ENCODE results near the gene WFDC2. TPM values are rescaled to one million over a fixed set of nuclear protein-coding genes. Genes with fewer than 3 reads are reported as not detected.

WFDC2 gene, protein sequence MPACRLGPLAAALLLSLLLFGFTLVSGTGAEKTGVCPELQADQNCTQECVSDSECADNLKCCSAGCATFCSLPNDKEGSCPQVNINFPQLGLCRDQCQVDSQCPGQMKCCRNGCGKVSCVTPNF
- 27.2 and 28.0 TPM in 2 replicates for total RNA-seq (2014; rRNA removed; shearing (Covaris generic))
- 155 and 161 TPM in 2 replicates for polyA plus RNA-seq (2016; fragmentation: Nextera tagmentation; extraction: Ambion mirVana)
- long read RNA-seq, transcript WFDC2-204 (4 exons, 614 nt) = major isoform, 21 of 26 reads
- long read RNA-seq, partial matches to known transcripts = 2 of 26 reads
- long read RNA-seq, other reads (novel, unspliced or antisense) = 0 of 26 reads

DNA sequence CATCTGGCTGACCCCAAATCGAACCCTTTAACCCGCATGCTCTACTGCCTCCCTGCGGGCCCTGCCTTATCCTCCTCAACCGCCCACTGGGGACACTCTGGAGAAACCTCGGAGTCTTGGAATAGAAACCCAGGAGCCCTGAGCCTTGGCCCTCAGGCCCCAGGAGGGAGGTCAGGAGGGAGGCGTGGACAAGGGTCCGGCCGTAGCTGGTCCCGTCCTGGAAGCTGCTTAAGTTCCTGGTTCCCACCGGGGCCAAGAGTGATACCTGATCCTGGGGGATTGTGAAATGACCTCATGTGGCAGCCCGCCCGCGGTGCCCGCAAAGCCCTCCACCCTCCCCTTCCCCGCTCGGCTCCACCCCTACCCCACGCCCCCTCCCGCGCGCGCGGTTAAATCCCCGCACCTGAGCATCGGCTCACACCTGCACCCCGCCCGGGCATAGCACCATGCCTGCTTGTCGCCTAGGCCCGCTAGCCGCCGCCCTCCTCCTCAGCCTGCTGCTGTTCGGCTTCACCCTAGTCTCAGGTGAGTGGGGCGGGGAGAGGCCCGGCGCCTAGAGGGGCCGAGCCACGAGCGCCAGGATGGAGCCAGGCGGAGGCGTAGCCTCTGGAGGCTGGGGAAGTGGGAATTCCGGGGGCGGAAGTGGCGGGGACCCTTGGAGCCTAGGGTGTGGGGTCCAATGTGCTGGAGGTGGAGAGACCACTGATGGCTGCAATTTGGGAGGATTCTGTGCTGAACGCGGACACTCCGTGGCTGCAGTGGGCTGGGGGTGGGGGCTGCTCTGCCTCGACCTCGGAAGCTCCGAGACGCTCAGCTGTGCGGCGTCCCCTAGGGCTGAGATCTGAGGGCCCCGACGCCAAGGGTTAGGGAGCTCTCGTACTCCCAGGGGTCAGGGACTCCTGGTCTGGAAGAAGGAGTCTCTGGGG lies at the start of gene WFDC2:
Gene WFDC2 (plus strand): TSS at position 418 of the 926 bp plus-strand sequence. CDS start 29 bp downstream, at position 447.
- H4K20me1 ChIP-seq (replicated peaks; ENCODE audit: insufficient read depth) = no peaks in the 10 kb centered on the region; the same call in 1 of the 2 replicates
- peak within 1 kb of the TSS; percentile 85 for H3K4me3 ChIP-seq
- H2AFZ ChIP-seq = peak within 1 kb of the TSS; percentile 96
- peaks cover 4% of the 10 kb centered on the region for H3F3A ChIP-seq (replicated peaks; ENCODE audit: low read depth)
- Mint-ChIP-seq H3K27me3 (ENCODE audit: insufficient read depth, low read depth, poor library complexity) (peaks cover 24% of the 10 kb centered on the region), H3K9me3 (peaks cover 2% of the 10 kb centered on the region; the same call in 2 of the 3 replicates), H3K4me3 (peak within 1 kb of the TSS; percentile 80), H3K27ac (no peak within 1 kb of the TSS), H3K36me3 (ENCODE audit: low read depth) (peaks cover 20% of the 10 kb centered on the region), H3K4me1 (peaks cover 34% of the 10 kb centered on the region)
- DNase-seq (ENCODE audit: low spot score) = peak; percentile 82
- H3K27ac ChIP-seq (ENCODE audit: low read depth) = peak within 1 kb of the TSS; percentile 32; the same call in 1 of the 2 replicates
- H3K36me3 ChIP-seq (ENCODE audit: insufficient read depth) = no peaks in the 10 kb centered on the region; the same call in 1 of the 2 replicates
- H3K9me2 ChIP-seq (ENCODE audit: insufficient read depth) = no peaks in the 10 kb centered on the region
- peaks cover 19% of the 10 kb centered on the region for H3K79me2 ChIP-seq (replicated peaks; ENCODE audit: insufficient read depth)
- no peak for TF ChIP-seq ZNF114 (CRISPR knock-in tag; IDR thresholded peaks at IDR 0.05)
- TF ChIP-seq, protein P1, sequence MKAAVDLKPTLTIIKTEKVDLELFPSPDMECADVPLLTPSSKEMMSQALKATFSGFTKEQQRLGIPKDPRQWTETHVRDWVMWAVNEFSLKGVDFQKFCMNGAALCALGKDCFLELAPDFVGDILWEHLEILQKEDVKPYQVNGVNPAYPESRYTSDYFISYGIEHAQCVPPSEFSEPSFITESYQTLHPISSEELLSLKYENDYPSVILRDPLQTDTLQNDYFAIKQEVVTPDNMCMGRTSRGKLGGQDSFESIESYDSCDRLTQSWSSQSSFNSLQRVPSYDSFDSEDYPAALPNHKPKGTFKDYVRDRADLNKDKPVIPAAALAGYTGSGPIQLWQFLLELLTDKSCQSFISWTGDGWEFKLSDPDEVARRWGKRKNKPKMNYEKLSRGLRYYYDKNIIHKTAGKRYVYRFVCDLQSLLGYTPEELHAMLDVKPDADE (IDR thresholded peaks at IDR 0.05) = no peak
- no peak for TF ChIP-seq CREB1 (CRISPR knock-in tag; IDR thresholded peaks at IDR 0.05; ENCODE audit: low read depth)
- TF ChIP-seq ZNF331 (CRISPR knock-in tag; IDR thresholded peaks at IDR 0.05; ENCODE audit: low read depth) = no peak
- no peak for TF ChIP-seq EZH2phosphoT487 (IDR thresholded peaks at IDR 0.05; ENCODE audit: unreplicated experiment)
- TF ChIP-seq, protein P2, sequence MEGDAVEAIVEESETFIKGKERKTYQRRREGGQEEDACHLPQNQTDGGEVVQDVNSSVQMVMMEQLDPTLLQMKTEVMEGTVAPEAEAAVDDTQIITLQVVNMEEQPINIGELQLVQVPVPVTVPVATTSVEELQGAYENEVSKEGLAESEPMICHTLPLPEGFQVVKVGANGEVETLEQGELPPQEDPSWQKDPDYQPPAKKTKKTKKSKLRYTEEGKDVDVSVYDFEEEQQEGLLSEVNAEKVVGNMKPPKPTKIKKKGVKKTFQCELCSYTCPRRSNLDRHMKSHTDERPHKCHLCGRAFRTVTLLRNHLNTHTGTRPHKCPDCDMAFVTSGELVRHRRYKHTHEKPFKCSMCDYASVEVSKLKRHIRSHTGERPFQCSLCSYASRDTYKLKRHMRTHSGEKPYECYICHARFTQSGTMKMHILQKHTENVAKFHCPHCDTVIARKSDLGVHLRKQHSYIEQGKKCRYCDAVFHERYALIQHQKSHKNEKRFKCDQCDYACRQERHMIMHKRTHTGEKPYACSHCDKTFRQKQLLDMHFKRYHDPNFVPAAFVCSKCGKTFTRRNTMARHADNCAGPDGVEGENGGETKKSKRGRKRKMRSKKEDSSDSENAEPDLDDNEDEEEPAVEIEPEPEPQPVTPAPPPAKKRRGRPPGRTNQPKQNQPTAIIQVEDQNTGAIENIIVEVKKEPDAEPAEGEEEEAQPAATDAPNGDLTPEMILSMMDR (conservative IDR thresholded peaks at IDR 0.05; ENCODE audit: low read depth in 2 of 2) = peak; percentile 30 to 49
- no peak for TF ChIP-seq EZH2 (IDR thresholded peaks at IDR 0.05; ENCODE audit: low read depth, unreplicated experiment)
- H3K4me1 ChIP-seq (ENCODE audit: insufficient read depth) = peaks cover 28% of the 10 kb centered on the region
- ATAC-seq = peak; percentile 67
- peaks cover 11% of the 10 kb centered on the region; the same call in 1 of the 2 replicates for H3K27me3 ChIP-seq (ENCODE audit: insufficient read depth)
- H3K4me2 ChIP-seq = peak within 1 kb of the TSS; percentile 94

DNA sequence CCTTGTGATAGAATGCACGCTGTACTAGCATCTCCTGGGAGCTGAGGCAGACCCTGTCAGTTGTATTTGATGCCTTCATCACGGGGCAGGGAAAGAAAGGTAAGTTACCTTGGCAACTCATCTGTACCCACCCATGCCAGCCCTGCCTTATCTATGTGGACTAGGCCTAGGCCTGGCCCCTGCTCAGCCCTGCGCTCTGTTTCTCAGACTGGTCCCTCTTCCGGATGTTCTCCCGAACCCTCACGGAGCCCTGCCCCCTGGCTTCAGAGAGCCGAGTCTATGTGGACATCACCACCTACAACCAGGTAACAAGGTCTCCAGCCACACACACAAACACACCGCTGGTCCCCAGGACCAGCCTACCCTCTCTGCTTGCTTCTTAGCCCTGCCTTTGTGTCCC lies 49.4 kb upstream of the WFDC2 start:
- no peak overlapping the region for H3K4me2 ChIP-seq
- H3K27me3 ChIP-seq (ENCODE audit: insufficient read depth) = no peaks in the 10 kb centered on the region
- Mint-ChIP-seq H3K27me3 (ENCODE audit: insufficient read depth, low read depth, poor library complexity) (peaks cover 4% of the 10 kb centered on the region), H3K27ac (no peak overlapping the region), H3K9me3 (no peaks in the 10 kb centered on the region), H3K4me1 (peaks cover 8% of the 10 kb centered on the region), H3K4me3 (no peak overlapping the region), H3K36me3 (ENCODE audit: low read depth) (peaks cover 49% of the 10 kb centered on the region)
- H3K4me1 ChIP-seq (ENCODE audit: insufficient read depth) = peaks cover 8% of the 10 kb centered on the region; the same call in 1 of the 2 replicates
- no peak overlapping the region for H3K4me3 ChIP-seq
- no peak overlapping the region for H3K27ac ChIP-seq (ENCODE audit: low read depth)
- ATAC-seq (no peak), DNase-seq (ENCODE audit: low spot score) (no peak)
- peaks cover 11% of the 10 kb centered on the region; the same call in 1 of the 2 replicates for H4K20me1 ChIP-seq (replicated peaks; ENCODE audit: insufficient read depth)
- no peaks in the 10 kb centered on the region for H3F3A ChIP-seq (replicated peaks; ENCODE audit: low read depth)
- peaks cover 11% of the 10 kb centered on the region for H3K36me3 ChIP-seq (ENCODE audit: insufficient read depth)
- H3K9me2 ChIP-seq (ENCODE audit: insufficient read depth) = no peaks in the 10 kb centered on the region
- peaks cover 17% of the 10 kb centered on the region for H3K79me2 ChIP-seq (replicated peaks; ENCODE audit: insufficient read depth)
- H2AFZ ChIP-seq = no peak overlapping the region
- TF ChIP-seq CREB1 (CRISPR knock-in tag; IDR thresholded peaks at IDR 0.05; ENCODE audit: low read depth) = no peak
- no peak for TF ChIP-seq ZNF331 (CRISPR knock-in tag; IDR thresholded peaks at IDR 0.05; ENCODE audit: low read depth)
- no peak for TF ChIP-seq STAT1 (IDR thresholded peaks at IDR 0.05; ENCODE audit: unreplicated experiment)
- TF ChIP-seq, protein P3, sequence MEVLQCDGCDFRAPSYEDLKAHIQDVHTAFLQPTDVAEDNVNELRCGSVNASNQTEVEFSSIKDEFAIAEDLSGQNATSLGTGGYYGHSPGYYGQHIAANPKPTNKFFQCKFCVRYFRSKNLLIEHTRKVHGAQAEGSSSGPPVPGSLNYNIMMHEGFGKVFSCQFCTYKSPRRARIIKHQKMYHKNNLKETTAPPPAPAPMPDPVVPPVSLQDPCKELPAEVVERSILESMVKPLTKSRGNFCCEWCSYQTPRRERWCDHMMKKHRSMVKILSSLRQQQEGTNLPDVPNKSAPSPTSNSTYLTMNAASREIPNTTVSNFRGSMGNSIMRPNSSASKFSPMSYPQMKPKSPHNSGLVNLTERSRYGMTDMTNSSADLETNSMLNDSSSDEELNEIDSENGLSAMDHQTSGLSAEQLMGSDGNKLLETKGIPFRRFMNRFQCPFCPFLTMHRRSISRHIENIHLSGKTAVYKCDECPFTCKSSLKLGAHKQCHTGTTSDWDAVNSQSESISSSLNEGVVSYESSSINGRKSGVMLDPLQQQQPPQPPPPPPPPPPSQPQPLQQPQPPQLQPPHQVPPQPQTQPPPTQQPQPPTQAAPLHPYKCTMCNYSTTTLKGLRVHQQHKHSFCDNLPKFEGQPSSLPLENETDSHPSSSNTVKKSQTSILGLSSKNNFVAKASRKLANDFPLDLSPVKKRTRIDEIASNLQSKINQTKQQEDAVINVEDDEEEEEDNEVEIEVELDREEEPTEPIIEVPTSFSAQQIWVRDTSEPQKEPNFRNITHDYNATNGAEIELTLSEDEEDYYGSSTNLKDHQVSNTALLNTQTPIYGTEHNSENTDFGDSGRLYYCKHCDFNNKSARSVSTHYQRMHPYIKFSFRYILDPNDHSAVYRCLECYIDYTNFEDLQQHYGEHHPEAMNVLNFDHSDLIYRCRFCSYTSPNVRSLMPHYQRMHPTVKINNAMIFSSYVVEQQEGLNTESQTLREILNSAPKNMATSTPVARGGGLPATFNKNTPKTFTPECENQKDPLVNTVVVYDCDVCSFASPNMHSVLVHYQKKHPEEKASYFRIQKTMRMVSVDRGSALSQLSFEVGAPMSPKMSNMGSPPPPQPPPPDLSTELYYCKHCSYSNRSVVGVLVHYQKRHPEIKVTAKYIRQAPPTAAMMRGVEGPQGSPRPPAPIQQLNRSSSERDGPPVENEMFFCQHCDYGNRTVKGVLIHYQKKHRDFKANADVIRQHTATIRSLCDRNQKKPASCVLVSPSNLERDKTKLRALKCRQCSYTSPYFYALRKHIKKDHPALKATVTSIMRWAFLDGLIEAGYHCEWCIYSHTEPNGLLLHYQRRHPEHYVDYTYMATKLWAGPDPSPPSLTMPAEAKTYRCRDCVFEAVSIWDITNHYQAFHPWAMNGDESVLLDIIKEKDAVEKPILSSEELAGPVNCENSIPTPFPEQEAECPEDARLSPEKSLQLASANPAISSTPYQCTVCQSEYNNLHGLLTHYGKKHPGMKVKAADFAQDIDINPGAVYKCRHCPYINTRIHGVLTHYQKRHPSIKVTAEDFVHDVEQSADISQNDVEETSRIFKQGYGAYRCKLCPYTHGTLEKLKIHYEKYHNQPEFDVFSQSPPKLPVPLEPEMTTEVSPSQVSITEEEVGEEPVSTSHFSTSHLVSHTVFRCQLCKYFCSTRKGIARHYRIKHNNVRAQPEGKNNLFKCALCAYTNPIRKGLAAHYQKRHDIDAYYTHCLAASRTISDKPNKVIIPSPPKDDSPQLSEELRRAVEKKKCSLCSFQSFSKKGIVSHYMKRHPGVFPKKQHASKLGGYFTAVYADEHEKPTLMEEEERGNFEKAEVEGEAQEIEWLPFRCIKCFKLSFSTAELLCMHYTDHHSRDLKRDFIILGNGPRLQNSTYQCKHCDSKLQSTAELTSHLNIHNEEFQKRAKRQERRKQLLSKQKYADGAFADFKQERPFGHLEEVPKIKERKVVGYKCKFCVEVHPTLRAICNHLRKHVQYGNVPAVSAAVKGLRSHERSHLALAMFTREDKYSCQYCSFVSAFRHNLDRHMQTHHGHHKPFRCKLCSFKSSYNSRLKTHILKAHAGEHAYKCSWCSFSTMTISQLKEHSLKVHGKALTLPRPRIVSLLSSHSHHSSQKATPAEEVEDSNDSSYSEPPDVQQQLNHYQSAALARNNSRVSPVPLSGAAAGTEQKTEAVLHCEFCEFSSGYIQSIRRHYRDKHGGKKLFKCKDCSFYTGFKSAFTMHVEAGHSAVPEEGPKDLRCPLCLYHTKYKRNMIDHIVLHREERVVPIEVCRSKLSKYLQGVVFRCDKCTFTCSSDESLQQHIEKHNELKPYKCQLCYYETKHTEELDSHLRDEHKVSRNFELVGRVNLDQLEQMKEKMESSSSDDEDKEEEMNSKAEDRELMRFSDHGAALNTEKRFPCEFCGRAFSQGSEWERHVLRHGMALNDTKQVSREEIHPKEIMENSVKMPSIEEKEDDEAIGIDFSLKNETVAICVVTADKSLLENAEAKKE (CRISPR knock-in tag; IDR thresholded peaks at IDR 0.05) = no peak
- TF ChIP-seq EZH2phosphoT487 (IDR thresholded peaks at IDR 0.05; ENCODE audit: unreplicated experiment) = no peak

All from GM23338 (cell line).